ENCODE measurements around the gene SPRED2.

The SPRED2 gene

GRCh38 chr2:65438137-65438899 is 5.9 kb upstream of the SPRED2 start:
- no peak for DNase-seq

- no peak for DNase-seq
These were observed 5.2 kb upstream of the SPRED2 start for GRCh38 chr2:65437392-65438135.

GRCh38 chr2:65436824-65437221 is 4.4 kb upstream of the SPRED2 start:
- no peak for DNase-seq

- peak; percentile 91 for DNase-seq
These were observed 3.9 kb upstream of the SPRED2 start for GRCh38 chr2:65436169-65436823.

- peak; percentile 96 for DNase-seq
These were observed 3.3 kb upstream of the SPRED2 start for GRCh38 chr2:65435625-65436168.

GRCh38 chr2:65434592-65435241 is 2.3 kb upstream of the SPRED2 start:
- no peak for DNase-seq

- DNase-seq, result peak; percentile 57
These were observed 775 bp downstream of the SPRED2 start for GRCh38 chr2:65431421-65432226.

- DNase-seq, result peak; percentile 69
These were observed 1.6 kb downstream of the SPRED2 start for GRCh38 chr2:65430603-65431420.

GRCh38 chr2:65429786-65430602 is 2.4 kb downstream of the SPRED2 start:
- DNase-seq, result no peak

GRCh38 chr2:65427532-65427931 is 4.9 kb downstream of the SPRED2 start:
- no peak for DNase-seq

- no peak for DNase-seq
These were observed 7.1 kb downstream of the SPRED2 start for GRCh38 chr2:65425276-65425675.

GRCh38 chr2:65424391-65424790 is 8.0 kb downstream of the SPRED2 start:
- DNase-seq, result no peak

- DNase-seq, result no peak
These were observed 11.0 kb downstream of the SPRED2 start for GRCh38 chr2:65421432-65421748.

GRCh38 chr2:65420712-65421431 is 11.5 kb downstream of the SPRED2 start:
- no peak for DNase-seq

GRCh38 chr2:65417509-65418085 is 14.8 kb downstream of the SPRED2 start:
- no peak for DNase-seq

GRCh38 chr2:65416945-65417344 is 15.5 kb downstream of the SPRED2 start:
- no peak for DNase-seq

GRCh38 chr2:65416321-65416720 is 16.1 kb downstream of the SPRED2 start:
- DNase-seq, result no peak

GRCh38 chr2:65415091-65415490 is 17.3 kb downstream of the SPRED2 start:
- no peak for DNase-seq

GRCh38 chr2:65413610-65414009 is 18.8 kb downstream of the SPRED2 start:
- DNase-seq, result no peak

Data from left hindlimb (tissue), 1 donor.